Measurements from ENCODE around the gene PCBP2.
"Not testable (repeated sequence)": the region's sequence is repeated elsewhere in the genome, so short reads cannot be mapped to it uniquely, and the experiment has no call there.

The PCBP2 gene

DNA sequence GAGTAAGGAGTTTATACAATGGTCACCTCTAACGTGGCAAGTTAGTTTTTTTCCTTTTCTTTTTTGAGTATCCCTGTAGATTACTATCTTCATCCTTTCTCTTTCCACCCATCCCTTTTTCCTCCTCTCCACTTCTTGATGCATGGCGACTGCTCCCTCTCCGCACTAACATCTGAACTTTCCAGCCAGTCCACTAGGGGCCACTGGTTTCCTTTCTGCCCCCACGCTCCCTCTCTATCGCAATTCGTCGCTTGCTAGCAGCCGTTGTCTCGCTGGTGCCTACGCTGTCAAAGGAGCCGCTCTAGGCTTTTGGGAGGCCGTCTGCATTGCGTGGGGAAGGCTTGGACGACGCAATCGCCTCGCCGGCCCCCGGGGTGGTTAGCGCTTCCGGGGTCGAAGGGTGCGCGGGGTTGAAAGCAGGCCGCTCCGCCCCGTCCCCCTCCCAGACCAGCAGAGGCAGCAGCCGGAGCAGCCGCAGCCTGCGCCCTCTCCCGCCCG is at the start of gene PCBP2:
Gene PCBP2 (plus strand): TSS at position 442 of the 498 bp plus-strand sequence. CDS start 2,699 bp downstream, outside the sequence.
- DNase-seq (ENCODE audit: low spot score), result peak; percentile 99

DNA sequence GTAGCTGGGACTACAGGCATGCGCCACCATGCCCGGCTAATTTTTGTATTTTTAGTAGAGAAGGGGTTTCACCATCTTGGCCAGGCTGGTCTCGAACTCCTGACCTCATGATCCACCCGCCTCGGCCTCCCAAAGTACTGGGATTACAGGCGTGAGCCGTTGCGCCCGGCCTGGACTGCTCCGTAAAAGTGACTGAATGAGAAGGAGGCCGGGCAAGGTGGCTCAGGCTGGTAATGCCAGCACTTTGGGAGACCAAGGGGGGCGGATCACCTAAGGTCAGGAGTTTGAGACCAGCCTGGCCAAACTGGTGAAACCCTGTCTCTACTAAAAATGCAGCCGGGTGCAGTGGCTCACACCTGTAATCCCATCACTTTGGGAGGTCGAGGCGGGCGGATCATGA is 49.6 kb upstream of the PCBP2 start:
- not testable (repeated sequence) for DNase-seq (ENCODE audit: low spot score)

DNA sequence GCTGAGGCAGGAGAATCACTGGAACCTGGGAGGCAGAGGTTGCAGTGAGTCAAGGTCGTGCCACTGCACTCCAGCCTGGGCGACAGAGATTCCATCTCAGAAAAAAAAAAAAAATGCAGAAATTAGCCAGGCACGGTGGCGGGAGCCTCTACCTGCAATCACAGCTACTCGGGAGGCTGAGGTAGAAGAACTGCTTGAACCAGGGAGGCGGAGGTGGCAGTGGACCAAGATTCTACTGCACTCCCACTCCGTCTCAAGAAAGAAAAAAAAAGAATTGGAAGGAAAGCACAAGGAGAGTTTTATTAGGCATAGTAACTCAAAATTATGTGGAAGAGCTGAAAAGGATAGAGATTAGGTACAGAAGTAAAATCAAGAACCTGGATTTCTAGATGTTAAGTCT is 49.0 kb upstream of the PCBP2 start:
- no peak for DNase-seq (ENCODE audit: low spot score)

DNA sequence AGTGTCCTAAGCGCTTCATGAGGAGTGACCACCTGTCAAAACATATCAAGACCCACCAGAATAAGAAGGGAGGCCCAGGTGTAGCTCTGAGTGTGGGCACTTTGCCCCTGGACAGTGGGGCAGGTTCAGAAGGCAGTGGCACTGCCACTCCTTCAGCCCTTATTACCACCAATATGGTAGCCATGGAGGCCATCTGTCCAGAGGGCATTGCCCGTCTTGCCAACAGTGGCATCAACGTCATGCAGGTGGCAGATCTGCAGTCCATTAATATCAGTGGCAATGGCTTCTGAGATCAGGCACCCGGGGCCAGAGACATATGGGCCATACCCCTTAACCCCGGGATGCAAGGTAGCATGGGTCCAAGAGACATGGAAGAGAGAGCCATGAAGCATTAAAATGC is 41.0 kb upstream of the PCBP2 start:
- DNase-seq (ENCODE audit: low spot score), result no peak

DNA sequence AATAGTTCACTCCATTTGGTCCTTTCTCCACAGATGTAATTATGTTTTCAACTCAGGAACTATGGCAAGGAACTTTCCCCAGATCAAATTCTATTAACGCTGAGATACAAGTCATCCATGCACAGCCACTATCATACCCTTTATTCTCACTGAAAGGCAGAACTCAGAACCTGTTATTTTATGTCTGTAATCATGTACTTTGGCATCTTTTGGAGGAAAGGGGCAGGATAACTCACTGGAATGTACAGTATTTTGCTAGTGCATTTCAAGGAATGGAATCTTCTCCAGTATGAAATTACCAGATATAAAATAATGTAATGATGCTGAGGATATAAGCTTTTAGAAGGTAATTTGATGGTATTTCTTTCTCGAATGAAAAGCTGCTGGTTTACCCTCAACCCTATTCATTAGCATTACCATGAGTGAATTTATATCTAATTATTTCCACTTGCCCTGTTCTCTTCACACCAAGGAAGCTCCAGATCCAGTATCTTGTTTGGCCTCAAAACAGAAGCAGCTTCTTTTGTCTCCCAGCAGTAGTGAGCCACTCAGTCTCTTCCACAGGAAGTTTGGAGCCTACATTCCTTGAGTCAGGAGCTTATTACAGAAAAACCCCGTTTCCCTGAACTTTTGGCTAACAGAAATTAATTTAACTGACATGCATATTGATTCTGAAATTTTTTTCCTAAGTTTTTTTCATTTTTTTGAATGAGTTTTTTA is 38.3 kb upstream of the PCBP2 start:
- no peak for DNase-seq (ENCODE audit: low spot score)

DNA sequence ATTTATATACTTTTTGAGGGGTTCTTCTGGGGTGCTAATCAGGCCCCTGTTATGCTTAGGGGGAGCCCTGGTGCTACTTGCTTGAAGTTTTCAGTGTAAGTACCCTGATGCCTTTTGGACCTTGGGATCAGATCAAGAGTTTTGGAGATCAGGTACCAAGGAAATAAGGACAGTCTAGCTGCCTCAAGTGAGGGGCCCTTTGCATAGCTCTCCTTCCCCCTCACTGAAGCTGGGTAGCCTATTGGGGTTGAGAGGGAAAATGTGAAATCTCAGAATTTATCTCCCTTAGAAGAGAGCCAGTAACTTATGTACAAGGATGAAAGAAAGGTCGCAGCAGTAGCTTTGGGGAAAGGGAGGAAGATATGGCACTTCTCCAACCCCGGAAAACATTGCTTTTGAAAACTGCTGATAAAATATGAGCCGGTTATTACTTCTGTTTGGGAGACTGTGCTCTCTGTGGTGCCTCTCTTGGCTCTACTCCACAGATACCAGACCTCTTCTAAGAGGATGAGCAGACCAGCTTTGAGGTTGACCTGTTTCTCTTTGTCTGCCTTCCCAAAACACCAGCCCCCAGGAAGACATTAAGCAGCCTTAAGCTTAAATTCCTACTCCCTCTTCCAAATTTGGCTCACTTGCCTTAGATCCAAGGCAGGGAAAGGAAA is 37.0 kb upstream of the PCBP2 start:
- DNase-seq (ENCODE audit: low spot score), result no peak

DNA sequence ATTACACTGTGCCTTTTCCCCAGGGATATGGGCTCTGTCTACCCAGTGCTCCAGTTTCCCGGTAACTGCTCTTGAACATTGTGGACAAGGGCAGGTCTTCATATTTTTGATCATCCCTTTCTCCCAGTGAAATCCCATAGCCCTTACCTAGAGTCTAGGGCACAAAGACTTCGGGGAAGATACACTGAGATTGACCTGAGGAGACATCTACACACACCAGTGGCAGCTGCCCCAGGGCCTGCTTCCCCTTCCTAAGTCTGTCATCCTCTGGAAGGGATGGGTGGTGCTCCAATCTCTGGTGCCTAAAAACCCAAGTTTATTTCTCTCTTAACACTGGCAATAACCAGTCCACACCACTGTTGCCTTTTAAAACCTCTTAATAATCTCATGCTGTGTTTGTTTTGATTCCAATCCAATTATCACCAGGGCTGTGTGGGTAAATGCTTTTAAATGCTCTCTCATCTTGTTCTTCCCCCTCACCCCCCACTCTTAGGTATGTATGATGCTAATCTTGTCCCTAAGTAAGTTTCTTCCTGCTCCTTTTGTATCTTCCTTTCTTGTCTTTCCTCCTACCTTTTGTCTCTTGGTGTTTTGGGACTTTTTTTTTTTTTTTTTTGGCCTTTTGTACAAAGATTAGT is 36.0 kb upstream of the PCBP2 start:
- DNase-seq (ENCODE audit: low spot score), result not testable (repeated sequence)

DNA sequence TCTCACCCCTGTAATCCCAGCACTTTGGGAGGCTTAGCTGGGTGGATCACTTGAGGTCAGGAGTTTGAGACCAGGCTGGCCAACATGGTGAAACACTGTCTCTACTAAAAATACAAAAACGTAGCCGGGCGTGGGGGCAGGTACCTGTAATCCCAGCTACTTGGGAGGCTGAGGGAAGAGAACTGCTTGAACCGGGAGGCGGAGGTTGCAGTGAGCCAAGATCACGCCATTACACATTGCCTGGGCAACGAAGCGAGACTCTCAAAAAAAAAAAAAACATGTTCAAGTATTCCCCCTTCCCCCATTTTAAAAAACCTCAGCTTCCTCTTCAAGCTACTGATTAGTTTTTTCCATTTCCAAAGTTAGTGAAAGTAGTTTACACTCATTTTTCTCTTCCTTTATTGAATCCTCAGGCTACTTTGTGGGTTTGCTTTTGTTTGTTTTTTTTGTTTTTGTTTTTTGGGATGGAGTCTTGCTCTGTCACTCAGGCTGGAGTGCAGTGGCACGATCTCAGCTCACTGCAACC is 34.5 kb upstream of the PCBP2 start:
- not testable (repeated sequence) for DNase-seq (ENCODE audit: low spot score)

DNA sequence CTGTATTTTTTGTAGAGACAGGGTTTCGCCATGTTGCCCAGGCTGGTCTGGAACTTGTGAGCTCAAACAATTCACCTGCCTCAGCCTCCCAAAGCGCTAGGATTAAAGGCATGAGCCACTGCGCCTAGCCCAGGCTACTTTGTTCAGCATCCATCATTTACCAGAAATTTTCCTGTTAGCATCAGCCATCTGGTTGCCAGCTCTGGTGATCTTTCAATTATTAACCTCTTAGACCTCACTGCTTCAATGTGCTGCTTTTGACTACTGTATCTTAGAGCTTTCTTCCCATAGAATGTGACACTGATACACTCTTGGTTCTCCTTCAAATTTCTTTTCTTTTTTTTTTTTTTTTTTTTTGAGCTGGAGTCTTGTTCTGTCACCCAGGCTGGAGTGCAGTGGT is 33.7 kb upstream of the PCBP2 start:
- no peak for DNase-seq (ENCODE audit: low spot score)

DNA sequence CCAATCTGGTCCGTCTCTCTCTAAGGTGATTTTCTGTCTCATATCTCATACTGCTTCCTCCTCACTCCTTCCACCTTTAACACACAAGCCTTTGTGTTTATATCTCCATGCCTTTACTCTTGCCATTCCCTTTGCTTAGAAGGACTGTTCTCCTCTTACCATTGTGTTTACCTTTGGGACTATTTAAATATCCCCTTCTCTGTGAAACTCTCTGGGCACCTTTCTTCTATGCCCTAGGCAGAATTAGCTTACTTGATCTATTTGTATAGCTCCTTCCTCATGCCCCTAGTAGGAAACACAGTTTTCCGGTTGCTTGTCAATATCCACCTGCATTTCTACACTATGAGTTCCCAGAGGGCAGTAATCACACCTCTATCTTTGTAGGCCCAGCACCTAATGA is 32.1 kb upstream of the PCBP2 start:
- DNase-seq (ENCODE audit: low spot score), result no peak

DNA sequence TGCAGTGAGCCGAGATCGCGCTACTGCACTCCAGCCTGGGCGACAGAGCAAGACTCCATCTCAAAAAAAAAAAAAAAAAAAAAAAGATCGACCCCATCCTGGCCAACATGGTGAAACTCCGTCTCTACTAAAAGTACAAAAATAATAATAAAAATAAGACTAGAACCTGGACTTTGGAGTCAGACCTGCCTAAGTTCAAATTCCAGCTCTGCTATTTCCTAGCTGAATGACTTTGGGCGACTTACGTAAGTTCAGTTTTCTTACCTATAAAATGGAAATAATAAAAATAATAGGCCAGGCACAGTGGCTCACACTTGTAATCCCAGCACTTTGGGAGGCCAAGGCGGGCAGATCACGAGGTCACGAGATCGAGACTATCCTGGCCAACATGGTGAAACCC is 29.7 kb upstream of the PCBP2 start:
- DNase-seq (ENCODE audit: low spot score), result not testable (repeated sequence)

DNA sequence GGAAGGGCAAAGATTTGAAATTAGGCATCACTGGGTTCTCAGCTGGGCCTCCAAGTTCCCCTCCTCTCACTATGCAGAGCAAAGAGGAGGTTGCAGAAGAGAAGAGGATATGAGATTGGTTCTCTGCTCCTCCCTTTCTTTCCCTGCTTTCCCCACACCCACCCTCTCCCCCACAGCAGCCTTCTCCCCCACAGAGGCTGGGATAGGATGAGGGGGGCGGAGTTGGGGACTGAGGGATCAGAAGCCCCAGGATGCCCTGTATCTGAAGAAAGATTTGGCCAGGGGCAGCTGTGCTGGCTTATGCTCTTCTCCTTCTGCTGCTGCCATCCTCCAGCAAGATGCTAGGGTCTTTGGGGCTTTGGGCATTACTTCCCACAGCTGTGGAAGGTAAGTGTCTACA is 28.3 kb upstream of the PCBP2 start, which contains the start of gene AMHR2:
Gene AMHR2 (plus strand): TSS at position 259 of the 400 bp plus-strand sequence. CDS start 80 bp downstream, at position 339.
- no peak for DNase-seq (ENCODE audit: low spot score)

DNA sequence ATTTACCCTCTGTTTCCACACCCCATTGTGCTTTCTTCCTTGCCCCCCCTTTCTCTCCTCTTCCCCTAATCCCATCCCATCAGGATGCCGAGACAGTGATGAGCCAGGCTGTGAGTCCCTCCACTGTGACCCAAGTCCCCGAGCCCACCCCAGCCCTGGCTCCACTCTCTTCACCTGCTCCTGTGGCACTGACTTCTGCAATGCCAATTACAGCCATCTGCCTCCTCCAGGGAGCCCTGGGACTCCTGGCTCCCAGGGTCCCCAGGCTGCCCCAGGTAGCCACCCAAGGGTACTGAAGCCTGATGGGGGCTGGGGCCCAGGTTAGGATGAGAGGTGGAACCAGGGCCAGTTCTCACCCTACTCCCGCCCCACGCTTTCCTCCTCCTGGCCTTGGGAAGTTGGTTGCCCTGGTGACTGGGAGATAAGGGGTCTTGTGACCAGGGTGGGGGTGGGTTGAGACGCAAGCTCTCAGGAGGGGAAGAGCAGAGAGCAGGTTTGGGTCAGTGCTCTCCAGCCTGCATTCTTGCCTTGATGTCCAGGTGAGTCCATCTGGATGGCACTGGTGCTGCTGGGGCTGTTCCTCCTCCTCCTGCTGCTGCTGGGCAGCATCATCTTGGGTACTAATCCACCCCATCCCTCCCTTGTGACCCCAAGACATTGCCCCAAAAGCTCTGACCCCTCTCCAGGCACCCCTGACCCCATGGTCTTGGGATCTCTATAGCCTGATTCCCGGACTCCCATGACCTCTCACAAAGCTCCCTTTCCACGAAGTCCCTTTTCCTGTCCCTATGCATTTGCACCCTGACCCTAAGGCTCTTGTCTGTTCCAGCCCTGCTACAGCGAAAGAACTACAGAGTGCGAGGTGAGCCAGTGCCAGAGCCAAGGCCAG is 27.0 kb upstream of the PCBP2 start:
- DNase-seq (ENCODE audit: low spot score), result no peak

DNA sequence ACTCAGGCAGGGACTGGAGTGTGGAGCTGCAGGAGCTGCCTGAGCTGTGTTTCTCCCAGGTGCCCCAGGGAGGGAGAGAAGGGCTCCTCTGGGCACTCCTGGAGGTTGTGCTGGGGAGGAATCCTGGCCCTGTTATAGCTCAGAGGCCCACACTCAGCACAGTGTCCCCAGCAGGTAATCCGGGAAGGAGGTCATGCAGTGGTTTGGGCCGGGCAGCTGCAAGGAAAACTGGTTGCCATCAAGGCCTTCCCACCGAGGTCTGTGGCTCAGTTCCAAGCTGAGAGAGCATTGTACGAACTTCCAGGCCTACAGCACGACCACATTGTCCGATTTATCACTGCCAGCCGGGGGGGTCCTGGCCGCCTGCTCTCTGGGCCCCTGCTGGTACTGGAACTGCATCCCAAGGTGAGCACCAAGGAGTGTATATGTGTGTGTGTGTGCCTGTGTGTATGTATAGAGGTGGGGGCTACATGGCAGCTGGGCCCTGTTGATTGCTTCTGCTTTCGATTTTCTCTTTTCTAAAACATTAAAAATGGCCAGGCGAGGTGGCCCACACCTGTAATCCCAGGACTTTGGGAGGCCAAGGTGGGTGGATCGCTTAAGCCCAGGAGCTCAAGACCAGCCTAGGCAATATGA is 26.3 kb upstream of the PCBP2 start:
- no peak for DNase-seq (ENCODE audit: low spot score)

DNA sequence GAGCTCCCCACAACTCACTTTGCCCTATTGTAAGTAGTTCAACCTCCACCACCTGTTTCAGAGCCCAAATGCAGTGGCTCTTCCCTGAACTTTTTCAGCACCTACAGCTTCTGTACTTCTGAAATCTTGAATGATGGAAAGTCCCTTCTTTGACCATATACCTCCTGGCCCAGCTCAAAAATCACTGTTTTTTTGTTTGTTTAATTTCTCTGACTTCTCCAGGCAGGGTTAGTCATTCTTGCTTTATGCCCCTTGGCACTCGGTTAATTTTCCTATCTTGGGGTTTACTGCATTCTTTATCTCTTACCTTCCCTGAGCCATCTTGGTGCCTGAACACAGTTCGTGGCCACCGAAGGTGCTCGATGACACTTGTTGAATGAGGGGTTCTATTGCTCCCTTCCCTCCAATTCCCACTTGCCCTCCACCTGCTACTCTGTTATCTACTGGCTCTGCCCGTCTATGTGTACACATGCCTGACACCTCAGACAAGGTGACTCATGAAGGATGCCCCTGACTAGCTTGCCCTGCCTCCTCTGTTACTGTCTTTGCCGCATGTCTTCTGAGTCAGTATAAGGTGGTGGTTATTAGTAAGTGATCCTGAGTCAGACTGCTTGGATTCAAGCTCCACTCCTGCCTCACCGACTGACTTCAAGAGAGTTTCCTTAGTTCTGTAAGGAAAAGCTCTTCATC is 23.9 kb upstream of the PCBP2 start:
- DNase-seq (ENCODE audit: low spot score), result no peak

DNA sequence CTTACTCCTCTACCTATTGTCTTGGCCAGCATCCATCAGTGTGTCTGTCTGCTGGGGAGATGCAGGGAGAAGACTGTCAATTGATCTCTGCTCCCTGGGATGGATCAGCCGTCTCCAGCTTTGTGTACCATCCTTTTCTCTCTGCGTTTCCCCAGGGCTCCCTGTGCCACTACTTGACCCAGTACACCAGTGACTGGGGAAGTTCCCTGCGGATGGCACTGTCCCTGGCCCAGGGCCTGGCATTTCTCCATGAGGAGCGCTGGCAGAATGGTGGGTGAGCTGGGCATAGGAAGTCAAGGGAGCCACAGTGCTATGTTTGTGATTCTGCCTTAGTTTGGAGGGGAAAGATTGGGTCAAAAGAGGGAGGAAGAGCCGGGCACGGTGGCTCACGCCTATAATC is 23.2 kb upstream of the PCBP2 start:
- no peak for DNase-seq (ENCODE audit: low spot score)

DNA sequence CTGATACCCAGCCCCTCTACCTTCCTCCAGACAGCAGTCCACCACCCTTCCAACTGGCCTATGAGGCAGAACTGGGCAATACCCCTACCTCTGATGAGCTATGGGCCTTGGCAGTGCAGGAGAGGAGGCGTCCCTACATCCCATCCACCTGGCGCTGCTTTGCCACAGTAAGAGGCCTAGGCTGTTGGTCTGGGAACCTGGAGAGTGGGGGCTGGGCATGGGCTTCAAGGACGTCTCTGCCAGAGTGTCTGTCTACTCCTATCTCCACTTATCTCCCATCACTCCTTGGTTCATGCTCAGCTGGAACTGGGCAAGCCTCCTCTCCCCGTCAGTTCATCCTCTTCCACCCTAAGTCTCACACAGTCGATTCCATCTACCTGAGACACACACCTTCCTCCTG is 21.8 kb upstream of the PCBP2 start:
- DNase-seq (ENCODE audit: low spot score), result no peak

DNA sequence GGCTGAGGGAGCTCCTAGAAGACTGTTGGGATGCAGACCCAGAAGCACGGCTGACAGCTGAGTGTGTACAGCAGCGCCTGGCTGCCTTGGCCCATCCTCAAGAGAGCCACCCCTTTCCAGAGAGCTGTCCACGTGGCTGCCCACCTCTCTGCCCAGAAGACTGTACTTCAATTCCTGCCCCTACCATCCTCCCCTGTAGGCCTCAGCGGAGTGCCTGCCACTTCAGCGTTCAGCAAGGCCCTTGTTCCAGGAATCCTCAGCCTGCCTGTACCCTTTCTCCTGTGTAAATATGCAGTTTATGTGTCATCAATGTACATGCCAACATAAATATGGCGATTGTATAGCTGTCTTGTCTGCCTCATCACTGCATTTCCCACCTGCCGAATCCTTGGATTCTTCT is 20.7 kb upstream of the PCBP2 start:
- no peak for DNase-seq (ENCODE audit: low spot score)

DNA sequence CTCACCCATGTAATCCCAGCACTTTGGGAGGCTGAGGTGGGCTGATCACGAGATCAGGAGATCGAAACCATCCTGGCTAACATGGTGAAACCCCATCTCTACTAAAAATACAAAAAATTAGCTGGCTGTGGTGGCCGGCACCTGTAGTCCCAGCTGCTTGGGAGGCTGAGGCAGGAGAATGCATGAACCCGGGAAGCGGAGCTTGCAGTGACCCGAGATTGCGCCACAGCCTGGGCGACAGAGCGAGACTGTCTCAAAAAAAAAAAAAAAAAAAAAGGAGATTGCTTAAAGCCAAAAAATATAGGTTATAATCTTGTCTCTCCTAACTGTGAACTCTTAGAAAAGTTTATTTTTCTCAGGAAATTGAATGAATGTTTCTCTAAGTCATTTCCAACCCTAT is 16.6 kb upstream of the PCBP2 start:
- not testable (repeated sequence) for DNase-seq (ENCODE audit: low spot score)

DNA sequence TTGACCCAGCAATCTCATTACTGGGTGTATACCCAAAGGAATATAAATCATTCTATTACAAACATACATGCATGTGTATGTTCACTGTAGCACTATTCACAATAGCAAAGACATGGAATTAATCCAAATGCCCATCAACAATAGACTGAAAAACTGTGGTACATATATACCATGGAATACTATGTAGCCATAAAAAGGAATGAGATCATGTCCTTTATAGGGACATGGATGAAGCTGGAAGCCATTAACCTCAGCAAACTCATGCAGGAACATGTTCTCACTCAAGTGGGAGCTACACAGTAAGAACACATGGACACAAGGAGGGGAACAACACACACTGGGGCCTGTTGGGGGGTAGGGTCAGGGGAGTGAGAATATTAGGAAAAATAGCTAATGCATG is 12.3 kb upstream of the PCBP2 start:
- not testable (repeated sequence) for DNase-seq (ENCODE audit: low spot score)

Measured in hematopoietic multipotent progenitor cell treated with erythropoietin and hydrocortisone succinate and interleukin-3 and kit ligand, for 15 days (in vitro differentiated cells).